ENCODE measurements around the gene GALNT1.

GALNT1 gene

DNA sequence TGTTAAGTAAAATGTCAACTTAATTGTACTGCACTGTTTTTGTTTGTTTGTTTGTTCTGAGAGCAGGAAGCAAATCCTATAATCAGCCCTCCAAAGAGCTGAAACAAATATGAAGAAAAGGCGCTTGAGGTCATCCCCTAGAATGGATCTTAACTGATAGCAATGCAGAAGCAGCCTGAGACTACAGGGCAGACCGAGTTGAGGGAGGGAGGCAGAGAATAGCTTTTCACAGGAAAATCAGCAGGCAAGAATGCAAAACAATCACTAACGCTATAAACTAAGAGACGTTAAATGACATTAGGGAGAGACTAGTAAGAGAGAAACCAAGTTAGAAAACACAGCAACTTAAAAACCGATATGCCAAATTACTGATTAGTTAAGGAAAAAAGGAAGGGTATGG lies 37.2 kb downstream of the GALNT1 start:
- no peak for DNase-seq (ENCODE audit: low read depth)

DNA sequence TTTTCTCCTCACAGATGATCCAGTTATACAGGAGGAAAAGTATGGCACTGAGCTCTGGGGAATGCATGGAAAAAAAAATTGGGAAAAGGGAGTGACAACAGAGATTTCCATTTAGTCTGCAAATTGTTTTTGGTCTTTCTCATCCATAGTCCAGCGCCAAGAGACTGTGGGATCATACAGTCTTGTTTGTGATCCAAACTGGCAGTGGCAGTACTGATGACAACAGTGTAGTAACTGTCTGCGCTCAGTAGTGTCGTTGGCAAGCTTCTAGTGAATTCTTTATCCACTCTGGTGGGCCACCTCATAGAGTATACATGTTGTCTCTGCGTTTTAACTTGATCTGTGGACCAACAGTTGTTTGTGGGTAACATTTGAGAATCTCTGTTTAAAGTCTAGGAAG lies 37.9 kb downstream of the GALNT1 start:
- DNase-seq (ENCODE audit: low read depth), result no peak

DNA sequence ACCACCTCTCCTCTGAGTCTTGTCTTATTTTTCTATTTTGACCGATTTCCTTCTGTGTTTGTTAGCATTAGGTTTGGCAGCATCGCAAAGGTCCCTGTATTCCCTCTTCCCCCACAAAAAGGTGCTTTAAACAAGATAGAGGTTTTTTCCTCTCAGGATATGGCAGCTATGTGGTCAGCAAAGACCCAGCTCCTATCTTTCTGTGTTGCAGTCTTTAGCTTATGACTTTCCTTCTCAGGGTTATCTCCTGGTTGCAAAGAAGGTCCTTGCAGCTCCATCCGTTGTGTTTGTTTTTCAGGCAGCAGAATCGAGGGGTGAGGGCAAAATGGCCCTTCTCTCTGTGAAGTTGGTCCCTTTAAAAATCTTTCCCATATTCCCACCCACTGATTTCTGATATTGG lies 38.4 kb downstream of the GALNT1 start:
- DNase-seq (ENCODE audit: low read depth), result no peak

DNA sequence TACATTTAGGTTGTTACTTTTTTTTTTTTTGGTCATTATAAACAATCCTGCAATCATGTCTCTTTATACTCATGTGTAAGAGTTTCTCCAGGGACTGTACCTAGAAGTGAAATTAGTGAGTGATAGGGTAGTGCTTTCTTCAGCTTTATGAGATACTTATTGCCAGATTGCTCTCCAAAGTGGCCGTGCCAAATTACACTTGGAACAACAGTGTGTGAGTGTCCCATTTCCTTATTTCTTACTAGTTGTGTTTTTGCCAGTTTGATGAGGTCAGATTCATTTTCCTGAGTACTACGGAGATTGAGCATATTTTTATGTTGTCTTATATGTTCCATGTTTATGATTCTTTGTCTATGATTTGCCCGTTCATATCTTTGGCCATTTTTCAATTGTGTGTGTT lies 39.2 kb downstream of the GALNT1 start:
- DNase-seq (ENCODE audit: low read depth), result no peak

DNA sequence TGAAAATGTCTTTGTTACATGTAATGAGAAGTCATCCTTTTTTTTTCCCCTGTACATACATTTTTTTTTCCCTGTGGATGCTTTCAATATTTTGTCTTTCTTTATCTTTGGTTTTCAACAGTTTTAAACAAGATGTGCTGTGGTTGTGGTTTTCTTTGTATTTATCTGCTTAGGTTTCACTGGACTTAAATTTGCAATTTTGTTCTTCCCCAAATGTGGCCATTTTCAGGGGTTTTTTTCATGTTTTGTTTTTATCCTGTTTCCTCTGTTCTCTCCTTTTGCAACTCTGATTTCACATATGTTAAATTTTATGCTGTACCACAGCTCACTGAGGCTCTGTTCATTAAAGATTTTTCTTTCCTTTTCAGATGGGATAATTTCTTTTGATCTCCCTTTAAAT lies 41.7 kb downstream of the GALNT1 start:
- DNase-seq (ENCODE audit: low read depth), result no peak

DNA sequence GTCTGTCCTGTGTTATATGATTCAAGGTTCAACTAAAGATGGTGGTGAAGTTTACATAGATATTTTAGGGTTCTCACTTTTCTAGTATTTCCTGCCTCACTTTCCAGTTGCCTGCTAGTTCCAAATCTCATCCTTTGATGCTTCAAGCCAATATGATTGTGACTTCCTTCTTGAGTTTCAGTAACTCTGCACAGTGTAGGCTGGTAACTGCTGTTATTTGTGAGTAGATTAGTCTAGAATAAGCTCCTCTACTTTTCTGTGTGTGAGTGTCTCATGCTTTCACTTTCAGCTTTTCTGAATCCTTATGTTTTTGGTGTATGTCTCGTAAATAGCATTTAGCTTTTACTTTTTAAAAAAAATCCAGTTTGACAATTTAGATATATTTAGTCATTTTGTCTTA lies 42.6 kb downstream of the GALNT1 start:
- no peak for DNase-seq (ENCODE audit: low read depth)

DNA sequence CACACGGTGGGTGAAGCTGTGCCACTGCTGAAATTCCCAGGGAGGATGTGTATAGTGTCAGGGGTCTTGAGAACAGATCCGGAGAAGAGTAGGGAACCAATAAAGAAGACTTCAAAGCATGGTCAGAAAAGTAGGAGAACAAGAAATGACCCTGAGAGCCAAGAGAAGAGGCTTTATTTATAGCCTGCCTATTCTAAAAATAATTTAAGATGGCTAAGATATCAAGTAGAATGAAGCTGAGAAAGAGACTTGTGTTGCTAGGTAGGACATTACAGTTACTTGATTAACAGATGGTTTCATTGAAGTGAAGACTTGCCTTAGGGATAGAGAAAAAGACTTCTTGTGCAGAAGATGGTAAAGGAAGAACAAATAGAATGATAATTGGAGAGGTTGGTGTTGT lies 43.7 kb downstream of the GALNT1 start:
- no peak for DNase-seq (ENCODE audit: low read depth)

DNA sequence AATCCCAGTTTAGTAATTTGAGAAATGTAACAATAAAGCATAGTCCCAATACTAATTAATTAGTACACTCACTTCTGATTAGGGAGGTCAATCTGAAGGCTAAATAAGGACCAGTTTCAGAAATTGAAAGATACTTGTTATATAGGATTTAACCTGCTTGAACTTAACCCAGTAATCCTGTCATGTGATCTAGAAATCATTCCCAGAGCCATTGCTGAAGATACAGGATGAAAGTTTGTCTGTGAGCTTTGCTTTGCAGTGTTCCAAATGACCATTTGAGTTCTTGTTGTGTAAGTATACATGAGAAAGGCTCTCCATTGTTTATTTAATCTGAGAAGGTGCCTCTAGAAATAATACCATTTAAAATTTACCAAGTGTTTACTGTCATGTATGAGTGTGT lies 52.2 kb downstream of the GALNT1 start:
- DNase-seq (ENCODE audit: low read depth), result no peak

DNA sequence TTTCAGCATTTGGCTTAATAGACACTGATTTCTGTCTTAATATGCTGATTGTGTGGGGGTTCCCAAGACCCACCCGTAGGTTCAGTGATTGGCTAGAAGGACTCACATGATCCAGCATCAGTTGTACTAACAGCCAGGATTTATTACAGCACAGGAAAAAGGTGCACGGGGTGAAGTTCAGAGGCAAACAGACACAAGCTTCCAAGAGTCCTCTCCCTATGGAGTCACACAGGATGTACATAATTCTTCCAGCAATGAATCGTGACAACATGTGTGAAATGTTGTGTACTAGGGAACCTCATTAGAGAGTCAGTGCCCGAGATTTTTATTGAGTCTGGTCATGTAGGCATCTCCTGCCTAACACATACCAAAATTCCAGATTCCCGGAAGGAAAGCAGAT lies 52.8 kb downstream of the GALNT1 start:
- no peak for DNase-seq (ENCODE audit: low read depth)

DNA sequence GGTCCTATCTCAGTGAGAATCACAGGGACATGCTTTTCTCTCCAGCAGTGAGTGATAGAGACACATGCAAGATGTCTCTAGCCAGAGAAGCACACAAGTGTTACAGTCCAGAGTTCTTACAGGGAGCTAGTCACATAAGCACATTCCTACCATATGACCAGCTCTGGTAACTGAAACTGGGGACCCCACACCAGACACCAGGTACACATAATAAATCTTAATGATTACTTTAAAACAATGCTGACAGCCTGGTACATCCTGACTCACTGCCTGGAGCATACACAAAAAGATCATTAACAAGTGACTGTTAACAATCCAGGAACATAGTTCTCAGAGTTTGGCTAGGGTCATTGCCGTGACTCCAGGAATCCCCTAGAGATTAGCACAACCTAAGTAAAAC lies 53.6 kb downstream of the GALNT1 start:
- no peak for DNase-seq (ENCODE audit: low read depth)

DNA sequence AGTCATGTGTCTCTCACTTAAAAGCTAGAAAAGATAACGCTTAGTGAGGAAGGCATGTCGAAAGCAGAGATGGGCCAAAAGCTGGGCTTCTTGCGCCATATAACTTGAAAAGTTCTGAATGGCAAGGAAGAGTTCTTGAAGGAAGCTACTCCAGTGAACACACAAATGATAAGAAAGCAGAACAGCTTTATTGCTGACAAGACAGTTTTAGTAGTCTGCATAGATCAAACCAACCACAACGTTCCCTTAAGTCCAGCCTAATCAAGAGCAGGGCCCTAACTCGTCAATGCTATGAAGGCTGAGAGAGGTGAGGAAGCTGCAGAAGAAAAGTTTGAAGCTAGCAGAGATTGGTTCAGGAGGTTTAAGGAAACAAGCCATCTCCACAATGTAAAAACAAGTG lies 55.7 kb downstream of the GALNT1 start:
- DNase-seq (ENCODE audit: low read depth), result no peak

DNA sequence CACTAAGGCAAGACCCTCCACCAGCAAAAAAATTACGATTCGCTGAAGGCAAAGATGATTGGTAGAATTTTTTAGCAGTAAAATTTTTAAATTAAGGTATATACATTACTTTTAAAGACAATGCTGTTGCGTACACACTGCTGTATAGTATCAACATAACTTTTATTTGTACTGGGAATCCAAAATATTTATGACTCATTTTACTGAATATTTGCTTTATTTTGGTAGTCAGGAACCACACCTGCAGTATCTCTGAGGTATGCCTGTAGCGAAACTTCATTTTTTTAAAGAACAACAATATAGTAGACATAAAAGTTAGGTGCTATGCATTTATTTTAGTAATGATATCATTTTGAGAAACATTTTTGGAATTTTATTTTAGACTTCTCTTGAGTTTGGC lies 57.8 kb downstream of the GALNT1 start:
- DNase-seq (ENCODE audit: low read depth), result no peak

DNA sequence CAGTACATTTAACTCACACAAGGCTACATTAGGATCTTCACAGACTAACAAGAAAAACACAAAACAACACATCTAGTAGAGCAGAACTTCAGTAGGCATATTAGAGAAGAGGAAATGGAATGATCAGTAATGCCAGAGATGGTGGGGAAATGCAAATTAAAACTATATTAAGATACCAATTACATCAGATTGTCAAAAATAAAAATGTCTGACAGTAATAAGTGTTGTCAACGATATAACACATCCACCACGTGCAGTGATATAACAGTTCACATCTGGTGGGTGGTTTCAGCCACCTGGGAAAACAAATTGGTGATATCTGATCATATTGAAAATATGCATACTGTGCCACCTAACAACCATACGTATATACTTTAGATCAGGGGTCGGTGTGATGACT lies 59.9 kb downstream of the GALNT1 start:
- DNase-seq (ENCODE audit: low read depth), result no peak

DNA sequence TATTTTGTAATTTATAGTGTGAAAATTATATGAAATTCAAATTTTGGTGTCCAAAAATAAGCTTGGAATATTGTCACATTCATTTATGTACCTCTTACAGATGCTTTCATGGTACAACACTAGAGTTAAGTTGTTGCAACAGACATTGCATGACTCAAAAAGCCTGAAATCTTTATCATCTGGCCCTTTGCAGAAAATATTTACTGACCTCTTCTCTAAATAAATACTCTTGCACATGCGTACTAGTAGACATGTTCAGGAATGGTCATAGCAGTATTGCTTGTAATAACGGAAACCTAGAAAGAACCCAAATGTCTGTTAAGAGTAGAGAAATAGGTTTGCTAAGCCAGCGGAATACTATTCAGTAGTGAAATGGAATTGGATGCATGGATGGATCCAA lies 60.4 kb downstream of the GALNT1 start:
- DNase-seq (ENCODE audit: low read depth), result no peak

DNA sequence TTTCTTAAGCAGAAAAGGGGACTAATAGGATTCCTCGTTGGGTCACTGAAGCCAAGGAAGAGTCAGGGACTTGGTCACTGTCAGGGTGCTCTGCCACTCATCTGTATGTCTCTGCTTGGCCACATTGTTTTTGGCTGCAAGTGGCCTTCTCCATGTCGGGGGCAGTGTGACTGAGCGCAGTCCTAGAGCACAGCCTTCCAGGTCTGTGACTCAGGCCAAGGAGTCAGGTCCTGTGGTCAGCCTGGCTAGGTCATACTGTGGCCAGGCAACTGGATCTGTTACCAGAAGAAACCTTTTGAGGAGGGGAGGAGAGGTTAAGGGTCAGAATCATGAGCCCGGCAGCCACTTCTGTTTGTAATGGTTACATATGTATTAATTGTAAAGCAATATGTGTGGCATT lies 61.3 kb downstream of the GALNT1 start:
- DNase-seq (ENCODE audit: low read depth), result no peak

DNA sequence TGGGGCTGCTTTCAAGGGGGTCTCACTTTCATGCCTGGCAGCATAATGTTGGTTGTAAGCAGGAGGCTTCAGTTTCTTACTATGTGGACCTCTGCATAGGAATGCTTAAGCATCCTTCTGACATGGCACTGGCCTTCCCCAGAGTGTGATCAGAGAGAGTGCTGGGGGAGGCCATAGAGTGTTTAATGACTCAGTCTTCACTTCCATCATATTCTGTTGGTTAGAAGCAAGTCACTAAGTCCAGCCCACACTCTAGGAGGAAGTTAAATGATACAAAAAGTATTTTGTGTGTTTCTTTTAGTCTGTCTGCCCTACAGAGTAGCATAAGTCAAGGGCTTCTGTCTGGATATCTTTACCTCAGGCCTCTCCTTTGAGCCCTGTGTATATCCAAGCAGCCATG lies 64.9 kb downstream of the GALNT1 start:
- no peak for DNase-seq (ENCODE audit: low read depth)

DNA sequence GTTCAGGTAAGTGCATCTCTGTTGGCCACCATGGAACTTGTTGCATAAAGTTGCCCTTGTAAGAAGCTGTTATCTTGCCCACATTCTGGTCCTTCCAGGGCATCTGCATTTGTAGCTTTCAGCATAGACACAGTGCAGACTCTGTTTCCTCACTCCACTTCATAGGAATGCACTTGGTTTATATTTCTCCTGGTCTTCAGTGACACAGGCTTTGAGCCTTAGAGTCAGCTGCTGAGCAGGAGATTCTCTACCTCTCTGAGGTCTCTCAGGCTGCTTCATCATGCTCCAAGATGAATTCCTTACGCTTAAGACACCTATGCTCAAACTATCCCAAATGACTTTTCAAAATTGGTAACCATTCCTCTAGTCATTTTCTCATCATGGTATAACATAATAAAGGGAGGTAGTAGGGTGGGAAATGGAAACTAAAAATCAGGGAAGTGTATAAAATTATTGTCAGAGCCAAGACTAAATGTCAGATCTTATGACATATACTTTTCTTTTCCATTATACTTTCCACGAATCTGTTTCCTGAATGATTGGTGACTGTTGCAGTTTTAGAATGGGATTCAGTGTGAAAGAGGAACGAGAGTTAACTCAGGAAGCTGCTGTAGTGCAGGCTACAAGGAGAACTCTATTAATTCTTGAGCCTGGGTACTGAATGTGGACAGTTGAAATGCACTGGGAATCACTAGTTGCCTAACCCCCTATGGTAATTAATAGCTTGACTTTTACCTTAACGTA lies 72.0 kb downstream of the GALNT1 start:
- no peak for DNase-seq (ENCODE audit: low read depth)

DNA sequence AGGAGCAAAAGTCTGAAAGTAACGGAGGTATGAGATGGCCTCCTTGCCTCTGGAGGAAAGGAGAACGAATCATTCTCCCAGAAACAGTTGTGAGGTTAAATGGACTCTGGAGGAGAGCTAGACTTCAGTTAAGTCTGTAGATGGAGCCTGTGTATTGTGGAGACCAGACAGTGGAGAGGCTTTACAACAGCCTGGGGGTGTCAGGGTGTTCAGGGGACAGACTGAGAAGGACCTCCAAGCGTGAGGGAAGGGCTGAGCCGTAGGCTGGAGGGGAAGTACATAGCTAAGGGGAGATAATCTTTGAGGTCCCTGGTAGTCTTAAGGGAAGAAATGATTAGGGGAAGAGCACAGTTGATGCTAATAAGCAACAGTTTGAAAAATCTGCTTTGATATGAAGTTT lies 76.6 kb downstream of the GALNT1 start:
- no peak for DNase-seq (ENCODE audit: low read depth)

DNA sequence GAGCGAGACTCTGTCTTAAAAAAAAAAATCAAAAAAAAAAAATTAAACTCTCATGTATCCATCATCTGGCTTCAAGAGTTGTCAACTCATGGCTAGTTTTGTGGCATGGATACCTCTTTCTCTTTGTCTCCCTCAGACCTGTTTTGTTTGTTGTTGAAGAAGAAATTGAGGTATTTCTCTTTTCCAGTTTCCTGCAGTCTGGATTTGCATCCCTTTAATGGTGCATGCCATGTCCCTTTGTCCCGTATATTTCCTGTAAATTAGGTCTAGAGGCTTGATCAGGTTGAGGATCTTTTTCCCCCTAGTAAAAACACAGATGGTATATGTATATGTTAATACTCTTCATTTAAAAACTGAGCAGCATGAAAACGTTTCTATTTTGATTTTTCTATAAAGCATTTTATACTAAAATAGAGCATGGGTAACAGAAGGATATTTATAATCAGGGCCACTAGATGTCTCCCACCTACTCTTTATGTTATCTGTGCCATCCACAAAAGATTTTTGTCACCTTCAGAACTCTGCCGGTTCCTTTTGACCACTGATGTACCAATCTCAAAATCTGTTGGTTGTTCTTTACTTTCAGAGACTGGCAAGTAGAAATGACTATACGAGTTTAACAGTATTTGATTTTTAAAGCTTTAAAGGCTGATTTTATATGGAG lies 80.1 kb downstream of the GALNT1 start:
- DNase-seq (ENCODE audit: low read depth), result no peak

DNA sequence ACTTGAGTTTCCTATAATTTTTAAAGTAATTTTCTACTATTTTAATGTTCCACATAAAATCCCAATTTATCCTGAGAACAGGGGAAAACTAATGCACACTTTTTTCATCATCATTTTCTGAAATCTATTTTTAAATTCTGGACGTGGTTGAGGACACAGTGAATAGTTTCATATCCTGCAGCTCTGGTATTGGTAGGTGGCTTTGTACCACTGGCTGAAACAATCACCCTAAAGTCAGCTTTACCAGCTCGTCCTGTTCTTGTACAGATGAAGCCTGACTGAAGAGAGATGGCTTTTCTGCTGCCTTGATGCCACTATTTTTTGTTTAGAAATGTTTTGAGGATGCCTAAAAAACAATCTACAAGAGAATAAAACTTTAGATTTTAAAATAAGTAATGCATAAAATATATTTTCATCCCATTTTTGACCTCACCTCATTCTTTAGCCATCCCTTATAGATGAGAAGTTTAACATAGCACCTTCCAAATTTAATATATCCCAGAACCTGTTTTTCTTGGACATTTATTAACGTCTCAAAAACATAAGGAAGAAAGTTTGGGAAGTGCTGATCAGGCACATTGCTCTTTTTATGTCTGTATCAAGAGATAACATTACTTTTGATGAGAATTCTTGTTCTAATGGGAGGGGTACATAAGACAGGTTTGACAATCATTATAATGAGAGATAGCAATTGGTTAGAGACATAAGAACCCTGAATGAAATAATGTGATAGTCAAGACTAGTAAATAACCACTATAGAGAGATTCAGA lies 80.9 kb downstream of the GALNT1 start:
- DNase-seq (ENCODE audit: low read depth), result no peak

DNA sequence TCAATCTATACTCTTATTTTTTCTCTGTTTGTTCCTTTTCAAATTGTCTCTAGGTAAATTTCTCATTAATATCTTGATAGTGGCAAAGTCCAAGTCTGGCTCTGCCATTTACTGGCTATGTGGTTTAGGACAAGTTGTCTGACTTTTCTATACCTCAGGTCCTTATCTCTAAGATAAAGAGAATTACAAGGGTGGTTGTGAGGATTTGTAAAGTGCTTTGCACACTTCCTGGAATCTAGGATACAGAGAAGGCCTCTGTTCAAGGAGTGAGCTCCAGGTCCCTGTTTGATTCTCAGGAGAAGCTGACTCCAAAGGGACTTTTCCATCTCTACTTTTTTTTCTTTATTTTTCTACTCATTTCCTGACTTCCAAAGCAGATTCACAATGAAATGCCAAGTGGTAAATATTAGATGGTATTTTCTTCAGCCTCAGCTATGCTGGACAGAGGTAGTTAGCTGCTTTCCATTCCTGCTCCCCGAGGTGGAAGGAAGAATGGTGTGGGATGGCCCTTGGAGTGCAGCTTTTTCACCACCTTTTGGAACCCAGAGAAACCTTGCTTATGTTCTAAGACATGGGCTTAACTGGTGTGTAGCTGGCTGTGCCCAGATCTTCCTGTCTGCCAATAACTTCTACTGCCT lies 90.5 kb downstream of the GALNT1 start:
- no peak for DNase-seq (ENCODE audit: low read depth)

DNA sequence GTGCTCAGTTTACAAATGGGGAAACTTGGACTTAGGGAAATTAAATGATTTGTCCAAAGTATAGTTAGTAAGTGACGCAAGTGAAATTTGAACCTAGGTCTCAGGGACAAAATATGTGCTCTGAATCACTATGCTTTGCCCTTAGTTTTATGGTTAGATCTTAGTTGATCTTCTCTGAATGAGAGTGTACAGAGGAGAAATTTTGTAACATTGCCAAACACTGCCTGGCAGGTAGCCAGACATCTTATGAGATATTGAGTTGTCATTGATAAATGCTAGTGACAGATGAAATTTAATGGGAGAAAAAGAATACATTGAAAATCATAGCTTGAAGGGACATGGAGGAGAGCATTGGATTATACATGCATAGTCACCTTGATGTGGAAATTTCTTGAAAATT lies 91.4 kb downstream of the GALNT1 start:
- no peak for DNase-seq (ENCODE audit: low read depth)

DNA sequence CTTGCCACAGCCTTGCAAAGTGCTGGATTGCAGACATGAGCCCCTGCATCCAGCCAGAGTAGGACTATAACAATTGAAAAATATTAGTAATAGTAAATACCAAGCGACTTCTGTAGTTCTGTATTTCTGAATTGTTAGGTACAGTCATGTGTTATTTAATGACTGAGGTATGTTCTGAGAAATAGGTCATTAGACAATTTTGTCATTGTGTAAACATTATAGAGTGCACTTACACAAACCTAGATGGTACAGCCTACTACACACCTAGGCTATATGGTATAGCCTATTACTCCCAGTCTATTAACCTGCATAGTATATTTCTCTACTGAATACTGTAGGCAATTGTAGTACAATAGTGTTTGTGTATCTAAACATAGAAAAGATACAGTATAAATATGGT lies 92.1 kb downstream of the GALNT1 start:
- DNase-seq (ENCODE audit: low read depth), result no peak

All from stimulated activated CD8-positive, alpha-beta memory T cell treated with anti-CD3 and anti-CD28 coated beads, Interleukin-4, amount 100 ng/mL, for 24 hours (primary cell).